Myocyte (in vitro differentiated cells): ENCODE results near the gene CHD9. TPM values are rescaled to one million over a fixed set of nuclear protein-coding genes. Genes with fewer than 3 reads are reported as not detected.
"Not testable (repeated sequence)": the region's sequence is repeated elsewhere in the genome, so short reads cannot be mapped to it uniquely, and the experiment has no call there.

Experiments
- DNase-seq: peaks from one replicate; pipeline ENCODE4 v3.0.0-alpha.2; 2012; ENCODE audit warnings: low read depth
- total RNA-seq: library from RNA; depleted of rRNA; stranded (reverse); fragments of >200 nt; gene quantifications from 2 replicates; pipeline ENCODE4 v1.2.3, GENCODE V29; 2014

CHD9 gene
- total RNA-seq, 1 donor from 2014 or later: 42.1 TPM

DNA sequence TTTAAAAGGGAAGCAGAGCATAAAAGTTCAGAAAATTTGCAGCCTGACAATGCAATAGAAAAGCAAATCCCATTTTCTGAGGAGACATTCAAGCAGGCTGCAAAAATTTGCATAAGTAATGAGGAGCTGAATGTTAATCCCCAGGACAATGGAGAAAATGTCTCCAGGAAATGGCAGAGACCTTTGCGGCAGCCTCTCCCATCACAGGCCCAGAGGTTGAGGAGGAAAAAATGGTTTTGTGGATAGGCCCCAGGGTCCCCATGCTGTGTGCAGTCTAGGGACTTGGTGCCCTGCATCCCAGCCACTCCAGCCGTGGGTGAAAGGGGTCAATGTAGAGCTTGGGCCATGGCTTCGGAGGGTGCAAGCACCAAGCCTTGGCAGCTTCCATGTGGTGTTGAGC is 19.5 kb downstream of the CHD9 start:
- DNase-seq: not testable (repeated sequence)

DNA sequence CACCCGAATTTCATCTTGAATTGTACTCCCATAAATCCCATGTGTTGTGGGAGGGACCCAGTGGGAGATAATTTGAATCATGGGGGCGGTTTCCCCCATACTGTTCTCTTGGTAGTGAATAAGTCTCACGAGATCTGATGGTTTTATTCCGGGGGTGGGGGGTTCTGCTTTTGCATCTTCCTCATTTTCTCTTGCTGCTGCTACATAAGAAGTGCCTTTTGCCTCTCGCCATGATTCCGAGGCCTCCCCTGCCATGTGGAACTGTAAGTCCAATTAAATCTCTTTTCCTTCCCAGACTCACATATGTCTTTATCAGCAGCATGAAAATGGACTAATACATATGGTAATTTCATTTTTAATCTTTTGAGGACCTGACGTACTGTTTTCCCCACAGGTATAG is 20.7 kb downstream of the CHD9 start:
- not testable (repeated sequence) for DNase-seq

DNA sequence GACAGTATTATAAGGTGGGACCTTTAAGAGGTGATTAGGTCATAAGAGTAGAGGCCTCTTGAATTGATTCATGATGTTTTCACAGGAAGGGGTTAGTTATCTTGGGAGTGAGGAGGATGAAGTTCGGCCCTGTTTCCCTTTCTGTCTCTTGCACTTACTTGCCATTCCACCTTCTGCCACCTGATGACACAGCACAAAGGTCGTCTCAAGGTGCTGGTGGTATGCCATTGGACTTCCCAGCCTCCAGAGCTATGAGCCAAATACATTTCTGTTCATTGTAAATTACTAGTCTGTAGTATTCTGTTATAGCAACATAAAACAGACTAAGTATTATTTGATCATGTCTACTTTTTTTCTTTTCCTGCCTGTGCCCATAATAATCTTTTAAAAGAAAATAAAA is 23.5 kb downstream of the CHD9 start:
- no peak for DNase-seq

DNA sequence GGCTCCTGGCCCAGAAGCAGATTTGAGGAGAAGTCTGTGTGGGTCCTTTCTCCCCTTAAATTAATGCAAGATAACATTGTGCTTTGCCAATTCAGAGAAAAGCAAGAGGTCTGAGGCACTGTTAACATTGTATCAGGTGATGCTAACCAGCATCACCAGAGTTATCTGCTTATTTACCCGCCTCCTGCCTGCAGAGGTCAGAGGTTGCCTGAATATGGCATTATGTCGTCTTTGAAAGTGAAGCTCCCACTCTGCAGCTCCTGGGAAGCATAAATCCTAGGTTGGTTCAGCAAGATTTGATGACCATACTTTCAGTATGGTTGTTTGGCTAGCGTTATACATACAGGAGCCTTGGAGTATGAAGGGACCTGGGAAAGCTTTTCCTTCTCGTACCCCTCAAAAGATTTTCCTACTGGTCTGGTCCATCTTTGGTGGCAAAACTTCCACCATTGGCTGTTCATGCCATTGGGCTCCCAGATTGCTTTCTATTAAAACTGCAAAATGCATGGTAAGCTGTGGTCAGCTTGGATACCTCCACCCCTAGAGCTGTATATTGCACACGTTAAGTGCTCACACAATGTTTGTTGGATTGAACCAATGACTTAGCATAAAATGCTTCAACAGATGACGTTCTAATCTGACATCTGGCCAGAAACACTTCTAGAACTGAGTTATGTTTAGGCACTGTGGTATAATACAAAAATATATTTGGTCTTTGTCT is 24.1 kb downstream of the CHD9 start:
- no peak for DNase-seq

DNA sequence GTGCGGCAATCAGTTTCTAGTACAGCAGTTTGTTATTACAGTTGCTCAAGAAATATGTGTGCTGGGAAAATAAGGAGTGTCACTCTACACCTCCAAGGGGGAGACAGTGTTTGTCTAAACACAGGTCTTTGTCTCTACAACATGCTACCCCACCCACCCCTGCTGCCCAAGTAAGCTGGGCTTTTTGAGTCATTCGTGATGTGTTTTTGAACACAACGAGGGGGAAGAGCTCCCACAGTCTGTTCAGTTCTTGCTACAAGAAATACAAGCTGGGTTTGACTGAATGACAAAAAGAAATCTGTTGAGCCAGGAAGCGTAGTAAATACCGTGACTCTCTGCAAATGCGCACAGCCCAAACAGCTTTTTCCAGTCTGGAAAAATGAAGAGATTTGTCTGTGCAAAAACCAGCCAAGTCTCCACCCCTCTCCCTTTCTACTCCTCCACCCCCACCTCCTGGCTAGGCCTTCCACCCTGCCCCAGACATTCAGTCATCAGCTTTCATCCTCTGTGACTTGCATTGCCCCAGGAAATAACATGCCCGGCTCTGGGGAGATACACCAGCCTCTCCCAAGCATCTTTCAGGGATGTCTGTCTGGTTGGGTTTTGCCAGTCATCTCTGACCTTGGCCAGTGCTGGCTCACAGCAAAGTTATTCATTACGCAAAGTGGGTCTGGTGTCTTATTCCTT is 25.7 kb downstream of the CHD9 start:
- peak; percentile 73 for DNase-seq

DNA sequence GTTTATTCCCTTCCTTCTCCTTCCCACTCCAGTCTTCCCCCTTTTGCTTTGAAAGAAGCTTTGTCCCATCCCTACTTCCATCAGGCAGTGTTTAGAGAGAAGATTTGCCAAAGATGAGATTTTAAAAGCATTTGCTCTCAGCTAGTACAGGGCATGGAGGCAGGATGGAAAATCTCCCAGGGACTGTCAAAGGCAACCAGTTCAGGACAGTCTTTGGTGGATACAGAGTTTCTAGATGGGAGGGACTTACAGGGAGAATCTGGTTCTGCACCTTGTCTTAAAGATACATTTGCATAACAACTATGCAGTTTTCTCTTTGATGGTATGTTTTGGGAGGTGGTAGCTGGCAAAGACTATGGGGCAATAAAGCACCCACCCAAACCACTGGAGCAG is 26.2 kb downstream of the CHD9 start:
- DNase-seq: no peak

DNA sequence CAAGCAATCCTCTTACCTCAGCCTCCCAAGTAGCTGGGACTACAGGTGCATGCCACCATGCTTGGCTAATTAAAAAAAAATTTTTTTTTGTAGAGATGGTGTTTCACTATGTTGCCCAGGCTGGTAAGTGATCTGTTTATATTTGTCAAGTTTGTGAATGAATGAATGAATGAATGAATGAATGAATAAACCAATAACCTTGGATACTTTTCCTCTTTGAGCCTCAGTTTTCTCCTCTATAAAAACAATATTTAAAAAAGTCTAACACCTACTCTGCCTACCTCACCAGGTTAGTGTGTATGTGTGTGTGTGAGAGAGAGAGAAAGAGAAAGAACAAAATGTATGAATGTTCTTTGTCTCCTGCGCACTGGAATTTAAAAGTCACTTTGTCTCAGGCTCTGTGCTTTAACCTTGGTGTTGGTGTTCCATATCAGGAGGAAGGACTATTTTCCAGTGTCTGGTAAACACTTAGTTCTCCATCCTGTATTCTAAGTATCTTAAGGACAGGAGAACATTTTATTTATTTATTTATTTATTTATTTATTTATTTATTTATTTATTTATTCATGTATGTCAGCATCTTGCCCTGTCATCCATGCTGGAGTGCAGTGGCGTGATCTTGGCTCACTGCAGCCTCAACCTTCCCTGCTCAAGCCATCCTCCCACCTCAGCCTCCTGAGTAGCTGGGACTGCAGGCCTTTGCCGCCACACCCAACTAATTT is 27.1 kb downstream of the CHD9 start:
- DNase-seq: no peak

DNA sequence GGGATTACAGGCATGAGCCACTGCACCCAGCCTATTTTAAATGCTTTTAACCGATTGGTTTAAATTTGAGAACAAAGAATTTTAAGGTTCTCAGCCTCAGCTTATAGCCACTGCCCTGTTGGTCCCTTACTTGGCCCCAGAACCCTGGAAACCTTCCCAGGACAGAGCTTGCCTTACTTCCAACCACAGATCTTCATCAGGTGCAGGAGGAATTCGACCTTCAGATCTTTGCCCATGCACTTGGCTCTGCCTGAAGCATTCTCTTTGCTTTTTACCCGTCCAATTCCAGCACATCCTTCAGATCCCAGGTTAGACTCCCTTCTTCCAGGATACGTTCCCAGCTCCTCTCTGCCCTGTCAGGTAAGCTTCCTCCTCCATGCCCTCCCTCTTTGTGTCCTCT is 27.7 kb downstream of the CHD9 start:
- no peak for DNase-seq

DNA sequence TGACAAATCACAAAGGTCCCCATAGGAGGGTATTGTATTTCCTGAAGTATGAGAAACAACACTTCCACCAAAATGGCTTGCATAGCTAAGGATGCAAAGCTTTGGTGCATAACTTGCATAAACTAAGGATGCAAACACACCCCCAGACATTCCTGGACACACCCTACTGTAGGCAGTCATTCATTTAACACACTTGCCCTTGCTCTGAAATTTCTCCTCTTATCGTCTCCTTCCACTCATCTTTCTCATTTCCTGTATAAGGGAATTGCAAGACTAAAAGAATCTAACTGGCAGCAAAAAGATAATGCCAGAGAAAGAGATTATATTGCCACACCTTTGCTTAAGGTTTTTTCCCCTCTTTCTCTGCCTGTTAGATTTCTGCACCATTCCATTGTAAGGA is 28.3 kb downstream of the CHD9 start:
- DNase-seq: no peak

DNA sequence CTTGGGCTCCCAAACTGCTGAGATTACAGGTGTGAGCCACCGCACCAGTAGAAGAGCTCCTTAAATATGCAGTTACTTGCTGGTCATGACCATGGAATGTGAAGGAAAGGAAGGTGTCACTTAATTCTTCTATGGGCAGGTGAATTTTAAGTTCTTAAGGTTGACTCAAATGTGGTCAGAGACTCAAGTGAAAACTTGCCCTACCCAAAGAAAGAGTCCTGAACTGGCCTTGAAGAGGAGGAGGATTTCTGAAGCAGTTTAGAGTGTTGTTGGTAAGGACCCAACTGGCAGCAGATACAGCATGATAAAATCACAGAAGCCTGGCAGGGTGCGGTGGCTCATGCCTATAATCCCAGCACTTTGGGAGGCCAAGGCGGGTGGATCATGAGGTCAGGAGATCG is 29.4 kb downstream of the CHD9 start:
- no peak for DNase-seq

DNA sequence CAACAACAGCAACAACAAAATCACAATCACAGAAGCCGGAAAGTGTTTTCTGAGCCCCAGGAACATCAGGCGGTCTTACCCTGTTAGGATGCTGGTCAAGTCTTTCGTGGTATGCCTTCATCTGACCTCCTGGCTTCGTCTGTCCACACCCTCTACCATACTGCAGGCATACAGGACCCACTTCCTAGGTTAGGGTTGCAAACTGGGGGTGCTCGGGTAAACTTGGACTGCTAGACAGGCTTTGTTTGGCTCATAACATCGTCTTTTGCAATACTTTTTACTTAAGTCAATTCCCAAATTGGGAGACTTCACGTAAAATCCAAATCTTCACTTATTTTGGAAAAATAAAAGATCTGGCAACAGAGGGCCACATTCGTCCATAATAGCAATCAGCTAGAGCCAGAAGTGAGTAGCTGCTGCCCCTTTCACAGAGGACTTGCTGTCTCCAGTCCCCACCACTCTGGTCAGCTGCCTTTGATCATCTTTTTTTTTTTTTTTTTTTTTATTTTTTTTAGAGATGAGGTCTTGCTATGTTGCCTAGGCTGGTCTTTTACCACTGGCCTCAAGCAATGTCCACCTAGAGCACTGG is 30.0 kb downstream of the CHD9 start:
- DNase-seq: no peak

DNA sequence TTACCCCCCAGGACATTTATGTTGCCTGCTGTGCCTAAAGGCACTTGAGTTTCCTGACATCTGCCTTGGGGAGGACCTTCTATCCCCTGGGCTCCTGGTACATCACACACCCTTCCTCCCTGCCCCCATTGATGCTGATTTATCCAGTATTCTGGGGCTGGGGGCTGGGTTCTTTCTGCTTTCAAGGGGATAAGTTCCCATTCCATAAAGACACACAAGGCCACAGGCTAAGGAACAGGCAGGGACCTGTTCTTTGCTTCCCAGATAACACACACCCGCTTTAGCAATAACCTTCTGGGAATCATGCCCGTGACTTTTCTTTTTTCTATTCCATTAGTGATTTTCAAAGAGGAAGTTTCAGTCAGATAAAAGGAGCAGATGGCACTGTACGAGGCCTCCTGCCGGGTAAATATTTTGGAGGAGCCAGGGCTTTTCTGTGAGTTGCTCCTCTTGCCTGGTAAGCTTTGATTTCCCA is 30.6 kb downstream of the CHD9 start:
- DNase-seq: no peak

DNA sequence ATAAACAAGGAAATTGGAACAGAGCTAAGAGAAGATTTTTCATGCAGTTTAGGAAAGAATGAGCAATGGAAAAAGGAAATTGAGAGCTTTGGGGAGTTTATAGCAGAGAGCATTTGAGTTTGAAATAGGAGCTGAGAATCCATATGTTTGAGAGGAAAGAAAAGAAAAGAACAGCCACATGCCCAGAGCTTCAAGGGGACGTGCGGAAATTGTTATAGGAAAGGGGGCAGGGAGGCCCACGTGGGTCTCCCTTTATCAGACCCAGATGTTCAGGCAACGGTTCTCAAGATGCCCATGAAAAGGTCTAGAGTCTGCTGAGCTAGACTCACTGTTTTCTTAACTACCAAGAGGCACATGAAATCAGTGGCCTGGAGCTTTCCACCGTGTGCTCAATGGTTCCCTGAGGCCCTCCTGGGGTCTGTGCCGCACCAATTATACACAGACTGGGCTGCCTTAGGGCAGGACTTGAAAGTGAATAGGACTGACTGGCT is 31.2 kb downstream of the CHD9 start:
- no peak for DNase-seq

DNA sequence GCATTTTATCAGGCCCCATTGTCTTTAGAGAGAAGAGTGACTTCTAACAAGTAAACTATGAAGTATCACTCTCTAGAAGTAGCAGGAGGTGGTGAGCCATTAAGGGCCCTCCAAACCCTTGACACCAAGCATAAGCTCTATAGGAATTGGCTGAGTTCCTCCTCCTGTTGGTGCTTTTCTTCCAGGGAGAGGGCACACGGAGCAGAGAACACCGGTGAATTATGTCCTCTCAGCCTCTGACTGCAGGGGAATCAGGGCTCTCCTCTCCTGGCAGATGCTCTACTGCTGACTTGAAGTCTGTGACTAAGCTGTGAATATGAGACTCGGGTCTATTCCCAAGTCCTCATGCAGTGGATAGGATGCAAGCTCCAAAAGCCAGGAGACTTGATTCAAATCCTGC is 32.3 kb downstream of the CHD9 start:
- DNase-seq: peak; percentile 27

DNA sequence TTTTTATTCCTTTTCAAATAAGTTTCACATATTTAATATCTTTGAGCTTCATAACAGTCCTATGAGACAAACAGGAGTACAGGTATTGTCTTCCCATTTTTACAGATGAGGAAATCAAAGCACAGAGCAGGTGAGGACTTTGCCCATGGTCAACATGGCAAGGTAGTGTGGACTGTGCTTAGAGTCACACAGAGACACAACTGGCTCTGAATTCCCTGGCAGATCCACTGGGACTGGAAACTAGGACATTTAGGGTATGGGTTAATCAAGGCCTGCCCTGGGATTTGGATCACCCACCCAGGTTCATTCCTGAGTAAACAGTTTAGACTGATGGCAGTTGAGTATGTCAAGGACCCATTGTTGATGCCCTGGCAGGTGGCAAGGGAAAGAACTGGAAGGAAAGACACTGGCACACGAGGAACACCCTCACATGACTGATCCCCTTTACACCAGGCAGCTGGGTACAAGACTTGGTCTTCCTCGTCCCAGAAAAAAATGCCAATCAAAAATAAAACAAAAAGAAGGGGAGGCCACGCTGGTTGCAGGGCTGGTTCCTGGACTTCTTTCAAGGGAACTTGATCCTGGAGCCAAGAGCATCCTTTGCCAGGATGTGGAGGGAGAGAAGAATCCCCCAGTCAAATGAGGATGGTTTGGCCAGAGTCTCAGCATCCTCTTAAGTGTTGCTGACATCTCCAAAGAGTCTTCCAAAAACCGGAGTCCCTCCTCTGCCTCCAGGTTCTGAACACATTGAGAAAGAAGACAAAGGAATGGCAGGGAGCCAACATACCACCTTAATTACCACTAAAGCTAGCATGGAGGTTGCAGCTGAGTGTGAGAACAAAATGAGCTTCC is 34.9 kb downstream of the CHD9 start:
- peak; percentile 32 for DNase-seq

DNA sequence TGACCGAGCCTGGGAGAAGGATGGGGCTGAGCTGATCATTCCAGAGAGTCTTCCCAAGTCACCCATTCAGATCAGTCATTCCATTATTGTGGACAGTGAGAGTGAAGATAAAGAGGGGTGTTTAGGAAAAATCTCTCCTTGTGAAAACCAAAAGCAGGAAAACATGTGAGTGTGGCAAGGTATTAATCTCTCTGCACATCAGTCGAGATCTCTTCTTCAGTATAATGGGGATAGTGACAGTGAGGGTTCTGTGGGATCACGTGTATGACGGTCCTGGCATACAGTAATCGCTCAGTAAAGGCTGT is 35.4 kb downstream of the CHD9 start:
- no peak for DNase-seq

DNA sequence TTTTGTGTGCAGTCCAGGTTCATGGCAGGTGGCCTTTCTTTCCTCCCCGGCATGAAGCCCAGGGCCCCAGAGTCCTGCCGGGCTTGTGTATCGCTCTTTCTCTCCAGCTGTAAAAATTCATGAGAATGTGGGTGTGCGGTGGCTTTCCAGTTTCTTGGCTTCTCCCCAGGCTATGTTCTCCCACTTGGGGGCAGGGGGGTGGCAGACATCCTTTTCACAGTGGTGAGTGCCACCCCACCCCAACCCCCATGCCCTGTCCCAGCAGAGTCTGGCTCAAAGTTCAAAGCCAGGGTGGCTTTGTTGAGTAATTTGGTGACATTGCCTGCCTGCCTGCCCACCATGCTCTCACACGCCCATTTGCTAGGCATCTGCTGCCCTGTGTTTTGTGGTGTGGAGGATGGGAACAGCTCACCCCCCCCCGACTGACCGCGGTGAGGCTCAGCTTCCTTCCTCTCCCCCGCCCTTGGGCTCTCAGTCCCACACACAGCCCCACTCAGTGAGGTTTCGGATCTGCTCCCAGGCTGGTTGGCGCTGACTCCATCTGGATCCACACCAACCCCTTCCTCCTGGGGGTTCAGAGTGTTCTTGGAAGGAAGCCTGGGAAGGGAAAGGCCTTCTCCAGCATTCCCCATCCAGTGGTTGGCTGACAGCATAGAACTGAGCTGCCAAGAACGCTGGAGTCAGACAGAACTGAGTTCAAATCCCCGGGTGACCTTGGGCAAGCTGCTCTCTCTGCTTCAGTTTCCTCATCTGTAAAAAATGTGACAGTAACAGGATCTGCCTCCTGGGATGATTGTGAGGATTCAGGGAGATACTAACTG is 36.0 kb downstream of the CHD9 start:
- DNase-seq: peak; percentile 98

DNA sequence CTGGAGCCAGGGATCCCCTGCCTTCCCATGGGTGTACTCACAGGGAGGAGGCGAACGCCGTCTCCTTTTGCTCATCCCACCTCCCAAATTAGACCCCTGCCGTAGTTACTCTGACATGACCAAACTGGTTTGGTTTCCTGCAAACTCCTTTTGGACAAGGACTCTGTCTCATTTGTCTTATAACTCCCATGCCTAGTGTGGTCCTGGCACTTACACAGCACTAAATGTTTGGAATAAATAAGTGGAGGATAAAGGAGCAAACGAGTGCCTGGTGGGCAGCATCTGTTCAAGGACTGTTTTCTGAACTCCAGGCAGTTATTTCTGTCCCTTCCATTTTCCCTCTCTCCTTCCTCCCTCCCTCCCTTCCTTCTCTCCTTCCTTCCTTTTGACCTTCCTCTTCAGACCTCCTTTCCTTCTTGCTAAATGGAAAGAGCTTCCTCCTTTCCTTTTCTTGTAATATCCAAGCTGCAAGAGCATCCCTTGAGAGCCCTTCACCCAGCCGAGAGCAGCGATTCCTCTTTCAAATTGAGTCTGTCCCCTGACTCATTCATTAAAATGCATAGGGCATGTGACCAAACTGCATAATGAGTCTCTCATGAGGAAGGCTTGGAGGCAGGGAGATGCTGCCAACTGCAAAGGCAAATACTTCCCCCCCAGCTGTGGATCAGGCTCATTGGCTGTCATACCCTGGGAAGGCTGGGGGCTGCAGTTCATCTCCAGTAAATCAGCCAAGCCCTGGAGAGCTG is 36.8 kb downstream of the CHD9 start:
- peak; percentile 71 for DNase-seq

DNA sequence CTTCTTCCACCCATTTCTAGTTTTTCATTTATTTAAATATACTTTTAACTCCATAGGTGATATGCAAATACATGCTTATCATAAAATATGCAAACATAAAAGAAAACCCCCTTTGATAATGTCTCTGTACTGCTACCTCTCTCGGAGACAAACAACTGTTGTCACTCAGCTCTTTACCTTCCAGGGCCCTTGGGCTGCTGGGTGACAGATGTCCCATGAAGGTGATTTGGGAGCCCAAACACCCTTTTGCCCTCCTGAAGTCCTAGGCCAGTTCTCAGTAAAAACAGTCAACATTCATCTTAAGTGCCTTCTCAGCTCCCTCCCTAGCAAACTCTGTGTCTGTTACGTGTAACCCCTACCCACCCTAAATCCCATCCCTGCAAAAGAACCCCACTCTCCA is 37.5 kb downstream of the CHD9 start:
- no peak for DNase-seq
